Measurements from ENCODE around the gene NLRC3.

The NLRC3 gene

GRCh38 chr16:3596101-3596861, 19.1 kb upstream of the NLRC3 start:
- DNase-seq: no peak

GRCh38 chr16:3595521-3596021, 18.4 kb upstream of the NLRC3 start:
- no peak for DNase-seq

- no peak for DNase-seq
Observed at GRCh38 chr16:3595110-3595486, 17.9 kb upstream of the NLRC3 start.

GRCh38 chr16:3594316-3595109, 17.3 kb upstream of the NLRC3 start:
- no peak for DNase-seq

- no peak for DNase-seq
Observed at GRCh38 chr16:3592559-3592958, 15.4 kb upstream of the NLRC3 start.

- DNase-seq: no peak
Observed at GRCh38 chr16:3591991-3592390, 14.8 kb upstream of the NLRC3 start.

GRCh38 chr16:3591436-3591803, 14.2 kb upstream of the NLRC3 start:
- DNase-seq: no peak

- peak; percentile 46 for DNase-seq
Observed at GRCh38 chr16:3590736-3591435, 13.7 kb upstream of the NLRC3 start.

- no peak for DNase-seq
Observed at GRCh38 chr16:3589991-3590701, 12.9 kb upstream of the NLRC3 start.

- peak; percentile 59 for DNase-seq
Observed at GRCh38 chr16:3589441-3589921, 12.3 kb upstream of the NLRC3 start.

- DNase-seq: no peak
Observed at GRCh38 chr16:3589001-3589400, 11.8 kb upstream of the NLRC3 start.

- no peak for DNase-seq
Observed at GRCh38 chr16:3587547-3588110, 10.4 kb upstream of the NLRC3 start.

- no peak for DNase-seq
Observed at GRCh38 chr16:3584412-3584811, 7.2 kb upstream of the NLRC3 start.

- no peak for DNase-seq
Observed at GRCh38 chr16:3583303-3584038, 6.3 kb upstream of the NLRC3 start.

GRCh38 chr16:3582276-3583165, 5.3 kb upstream of the NLRC3 start:
- DNase-seq: no peak

GRCh38 chr16:3581392-3581791, 4.2 kb upstream of the NLRC3 start:
- no peak for DNase-seq

- peak; percentile 15 for DNase-seq
Observed at GRCh38 chr16:3580686-3581085, 3.5 kb upstream of the NLRC3 start.

- peak; percentile 80 for DNase-seq
Observed at GRCh38 chr16:3580251-3580651, 3.0 kb upstream of the NLRC3 start.

- no peak for DNase-seq
Observed at GRCh38 chr16:3579776-3580175, 2.6 kb upstream of the NLRC3 start.
